GM21717 (cell line): ENCODE data around the gene IGSF5.

Experiments used
- ATAC-seq: cut with Tn5 transposase; IDR thresholded peaks from one replicate; pipeline ENCODE4 v1.9.1; 2021; ENCODE audit warnings: mild to moderate bottlenecking, moderate library complexity; ENCODE audit not compliant: unreplicated experiment

Gene IGSF5

DNA sequence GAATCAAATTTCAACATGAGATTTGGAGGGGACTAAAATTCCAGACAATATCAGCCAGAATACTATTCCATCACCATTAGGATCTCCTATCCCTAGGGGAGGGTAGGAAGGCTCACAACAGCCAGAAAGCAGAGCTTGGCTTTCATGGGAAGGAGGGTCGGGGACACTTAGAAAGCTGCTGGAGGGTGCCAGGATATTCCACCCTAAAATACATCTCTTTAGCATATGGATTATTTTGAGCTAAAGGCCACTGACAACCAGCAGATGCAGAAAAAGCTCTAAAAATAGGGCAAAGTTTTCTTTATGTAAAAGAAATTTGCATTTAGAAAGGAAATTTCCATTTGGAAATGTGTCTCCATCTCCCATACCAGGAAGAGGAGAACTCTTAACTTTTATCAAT lies 68.0 kb downstream of the IGSF5 start:
- ATAC-seq = no peak

DNA sequence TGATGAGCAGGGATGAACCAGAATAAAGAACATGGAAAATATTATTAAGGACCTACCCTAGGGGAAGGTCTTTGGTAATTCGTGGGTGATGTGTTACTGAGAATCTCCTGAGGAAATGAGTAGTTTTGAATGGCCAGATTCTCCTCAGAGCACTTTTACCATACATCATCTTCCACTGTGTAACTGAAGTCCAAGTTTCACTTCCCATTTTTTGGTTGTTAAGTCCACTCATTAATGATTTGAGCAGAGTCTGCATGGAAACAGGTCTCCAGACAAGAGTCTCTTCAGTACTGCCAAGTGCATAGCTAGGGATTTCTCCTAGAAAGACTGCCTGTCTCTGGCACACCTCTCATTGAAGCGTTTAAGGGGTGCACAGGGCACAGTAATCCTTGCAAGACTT lies 73.6 kb downstream of the IGSF5 start:
- no peak for ATAC-seq

DNA sequence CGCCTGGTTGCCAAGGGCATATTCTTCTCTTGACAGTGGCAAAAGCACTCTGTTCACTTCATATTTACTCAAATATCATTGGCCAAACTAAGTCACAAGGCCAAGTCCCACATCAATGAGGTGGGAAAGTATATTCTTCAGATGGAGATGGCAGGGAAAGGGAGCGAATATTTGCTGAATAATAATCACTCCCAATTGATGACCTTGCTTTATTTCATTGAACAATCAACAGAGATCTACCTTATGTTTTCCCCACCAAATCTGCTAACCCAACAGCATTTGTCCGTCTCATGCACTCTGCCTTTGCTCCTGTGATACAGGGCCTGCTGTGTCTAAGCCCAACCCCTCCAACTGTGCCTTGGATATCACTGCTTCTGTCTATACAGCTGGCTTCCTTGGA lies 77.1 kb downstream of the IGSF5 start:
- no peak for ATAC-seq

DNA sequence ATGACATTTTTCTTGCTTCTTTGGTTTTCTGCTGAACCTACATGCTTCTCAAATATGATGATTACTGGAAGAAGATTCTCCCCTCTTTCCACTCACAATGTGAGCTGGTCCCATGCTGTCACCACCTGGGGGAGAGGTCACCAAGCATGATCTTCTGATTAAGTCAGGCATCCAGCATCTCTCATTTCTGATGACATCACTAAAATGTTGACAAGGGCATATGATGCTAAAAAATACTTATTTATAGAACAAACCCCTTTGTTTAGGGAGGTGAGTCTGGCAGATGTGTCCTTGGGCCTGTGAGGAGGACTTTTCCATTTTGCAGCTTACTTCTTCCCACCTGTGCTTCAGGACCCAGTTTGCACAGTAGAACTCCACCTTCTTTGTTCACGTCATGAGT lies 80.3 kb downstream of the IGSF5 start:
- no peak for ATAC-seq

DNA sequence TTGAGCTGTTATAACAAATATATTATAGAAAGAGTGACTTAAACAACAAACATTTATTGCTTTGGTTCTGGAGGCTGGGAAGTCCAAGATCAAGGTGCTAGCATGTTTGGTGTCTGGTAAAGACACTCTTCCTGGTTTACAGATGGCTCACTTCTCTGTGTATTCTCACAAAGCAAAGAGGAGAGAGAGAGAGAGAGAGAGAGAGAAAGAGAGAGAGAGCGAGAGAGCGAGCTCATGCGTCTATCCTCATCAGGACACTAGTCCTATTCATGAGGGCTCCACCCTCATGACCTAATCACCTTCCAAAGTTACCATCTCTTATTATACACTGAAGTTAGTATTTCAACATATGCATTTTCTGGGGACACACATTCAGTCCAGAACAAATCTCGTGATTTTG lies 89.6 kb downstream of the IGSF5 start:
- ATAC-seq = no peak

DNA sequence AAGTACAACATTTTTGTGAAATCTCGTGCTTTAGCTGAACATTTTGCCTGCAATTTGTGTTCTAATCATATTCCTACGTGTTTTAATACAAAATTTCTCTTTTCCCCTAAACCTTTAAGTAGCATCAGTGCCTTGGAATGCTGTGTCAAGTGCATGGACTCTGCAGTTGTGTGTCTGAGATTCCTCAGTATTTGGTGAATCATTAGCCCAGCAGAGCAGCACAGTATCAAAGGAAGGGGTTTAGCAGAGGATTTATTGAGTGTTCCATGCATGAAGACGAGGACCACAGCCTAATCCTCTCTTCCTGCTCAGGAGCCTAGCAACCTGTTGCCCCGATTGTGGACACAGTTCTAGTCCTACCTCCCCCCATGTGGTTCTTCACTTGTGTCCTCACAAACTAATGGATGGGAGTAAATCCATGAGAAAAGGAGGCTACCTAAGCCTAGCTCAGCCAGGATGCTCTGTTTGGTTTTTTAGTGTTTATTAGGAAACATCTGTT lies 92.9 kb downstream of the IGSF5 start:
- ATAC-seq = no peak

DNA sequence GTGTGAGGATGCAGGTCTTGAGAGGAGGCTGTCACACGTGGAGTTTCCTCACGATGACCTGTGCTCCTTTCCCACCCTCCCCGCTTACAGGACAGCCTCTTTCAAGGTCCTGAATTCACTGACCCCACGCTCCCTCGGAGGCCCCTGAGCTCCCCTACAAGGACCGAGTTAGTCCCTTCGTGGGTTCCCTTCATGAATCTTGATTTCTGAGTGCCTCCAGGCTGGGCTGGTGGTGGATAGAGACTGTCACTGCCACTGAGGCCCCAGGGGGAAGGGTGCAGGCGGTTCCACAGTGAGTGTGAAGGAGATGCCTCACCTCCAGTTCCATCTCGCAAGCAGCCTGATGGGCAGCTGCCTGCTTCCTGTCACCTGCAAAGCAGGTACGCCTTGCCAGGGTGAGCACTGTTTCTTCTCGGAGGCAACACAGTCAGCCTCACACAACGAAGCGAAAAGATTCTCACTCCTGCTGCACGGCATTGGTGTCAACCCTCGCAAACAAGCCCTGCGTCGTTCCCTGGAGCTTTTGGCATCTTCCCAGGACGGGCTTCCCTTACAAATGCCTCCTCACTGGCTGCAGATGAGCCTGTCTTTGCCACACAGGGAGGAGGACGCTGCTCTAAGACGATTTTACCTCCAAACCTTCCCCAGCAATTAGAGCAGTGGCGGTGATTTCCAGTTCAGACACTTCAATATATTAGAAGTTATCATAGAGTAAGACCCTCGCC lies 95.6 kb downstream of the IGSF5 start:
- no peak for ATAC-seq

DNA sequence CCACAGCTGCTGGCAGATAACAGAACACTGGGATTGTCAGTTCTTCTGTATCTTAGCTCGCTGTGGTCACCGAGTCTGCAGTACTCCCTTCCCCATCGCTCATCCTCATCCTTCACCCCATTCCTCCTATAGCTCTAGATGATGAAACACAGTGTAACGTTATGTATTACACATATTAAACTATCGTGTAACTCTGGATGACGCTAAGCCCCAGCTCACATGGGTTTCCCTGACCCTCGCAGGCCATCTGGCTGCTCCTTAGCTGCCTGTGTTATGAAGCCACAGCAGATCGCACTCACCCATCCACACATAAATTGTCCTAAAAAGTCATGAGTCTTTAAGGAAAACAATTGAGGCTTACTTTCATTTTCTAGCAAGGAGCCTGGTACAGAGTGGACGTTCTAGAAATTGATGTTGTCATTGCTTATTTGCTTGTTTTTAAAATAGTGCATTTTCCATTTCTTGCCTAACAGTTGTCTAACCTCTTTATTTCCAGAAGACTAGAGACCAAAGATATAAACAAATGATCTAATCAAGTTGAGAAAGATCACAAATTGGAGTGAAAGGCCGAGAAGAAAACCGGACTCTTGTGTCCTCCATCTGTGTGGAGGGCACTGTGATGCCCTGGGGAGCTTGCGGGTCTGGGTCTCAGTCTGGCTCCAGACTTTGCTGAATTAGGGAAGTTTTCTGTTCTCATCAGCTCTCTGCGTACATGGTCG lies 97.9 kb downstream of the IGSF5 start:
- no peak for ATAC-seq

DNA sequence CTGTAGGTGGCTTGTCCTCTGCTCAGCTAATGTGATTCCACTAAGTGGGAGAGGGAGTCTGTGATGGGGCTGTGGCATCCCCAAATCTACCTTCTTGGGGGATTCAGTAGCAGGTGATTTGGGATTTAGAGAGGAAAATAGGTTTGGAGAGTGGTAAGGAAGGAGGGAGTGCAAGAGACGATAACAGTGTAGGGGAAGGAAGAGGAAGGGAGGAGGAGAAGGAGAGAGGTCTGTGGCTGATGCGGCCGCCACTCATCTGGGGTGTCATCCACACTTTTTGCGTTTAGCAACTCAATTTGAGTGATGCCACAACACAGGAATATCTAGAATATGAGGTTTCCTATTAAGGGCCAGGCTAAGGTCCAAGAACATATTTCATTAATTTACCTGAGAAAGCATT lies 98.5 kb downstream of the IGSF5 start:
- no peak for ATAC-seq

DNA sequence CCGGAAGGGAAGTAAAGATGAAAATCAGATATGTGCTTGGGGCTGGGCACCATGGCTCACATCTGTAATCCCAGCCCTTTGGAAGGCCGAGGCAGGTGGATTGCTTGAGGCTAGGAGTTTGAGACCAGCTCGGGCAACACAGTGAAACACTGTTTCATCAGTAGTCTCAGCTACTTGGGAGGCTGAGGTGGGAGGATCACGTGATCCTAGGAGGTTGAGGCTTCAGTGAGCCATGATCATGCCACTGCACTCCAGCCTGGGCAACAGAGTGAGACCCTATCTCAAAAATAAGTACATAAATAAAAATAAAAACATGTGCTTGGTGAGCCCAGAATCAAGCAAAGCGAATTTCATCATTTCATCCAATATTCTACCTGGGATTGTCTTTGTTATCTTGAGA lies 98.9 kb downstream of the IGSF5 start:
- no peak for ATAC-seq

DNA sequence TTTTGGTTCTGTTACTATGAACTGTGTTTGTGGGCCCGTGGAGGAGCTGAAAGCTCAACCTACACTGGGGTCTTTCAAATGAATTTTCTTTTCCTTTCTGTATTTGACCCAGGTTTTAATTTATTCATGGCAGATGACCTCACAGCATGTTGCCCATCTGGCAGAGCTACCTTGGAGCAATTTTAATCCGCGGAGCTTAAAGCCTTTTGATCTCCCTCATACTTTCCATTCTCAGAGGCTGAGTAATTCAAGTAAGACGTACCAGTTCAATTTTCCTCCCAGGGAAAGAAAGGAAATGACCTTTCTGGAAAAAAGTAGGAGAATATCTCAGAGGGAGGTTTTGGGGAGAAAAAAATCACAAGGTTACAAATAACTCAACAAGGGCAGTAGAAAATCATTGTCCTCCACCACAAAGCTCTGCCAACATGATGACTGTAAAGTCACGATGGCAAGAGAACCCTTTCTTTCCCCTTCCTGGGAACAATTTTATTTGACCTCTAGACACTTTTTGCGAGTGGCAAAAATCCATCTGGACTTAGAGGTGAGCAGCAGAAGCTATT lies 100.7 kb downstream of the IGSF5 start:
- ATAC-seq = no peak

DNA sequence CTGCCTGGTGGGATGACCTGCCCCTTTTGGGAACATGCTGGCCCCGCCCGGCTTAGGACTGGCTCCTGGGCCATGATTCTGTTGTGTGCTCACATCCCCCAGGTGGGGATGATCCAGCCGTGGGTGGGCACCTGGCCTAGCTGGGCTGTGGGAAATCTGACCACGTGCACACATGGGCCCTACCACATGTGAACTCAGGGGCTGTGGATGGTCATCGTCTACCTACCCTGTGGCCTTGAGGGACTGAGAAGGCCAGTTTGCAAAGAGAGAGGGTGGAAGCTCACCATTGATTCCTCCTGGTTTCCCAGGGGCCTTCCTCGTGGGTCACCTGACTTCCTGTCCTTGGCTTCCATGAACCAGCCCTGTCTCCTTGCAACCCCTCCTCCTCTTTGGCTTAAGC lies 102.9 kb downstream of the IGSF5 start:
- no peak for ATAC-seq

DNA sequence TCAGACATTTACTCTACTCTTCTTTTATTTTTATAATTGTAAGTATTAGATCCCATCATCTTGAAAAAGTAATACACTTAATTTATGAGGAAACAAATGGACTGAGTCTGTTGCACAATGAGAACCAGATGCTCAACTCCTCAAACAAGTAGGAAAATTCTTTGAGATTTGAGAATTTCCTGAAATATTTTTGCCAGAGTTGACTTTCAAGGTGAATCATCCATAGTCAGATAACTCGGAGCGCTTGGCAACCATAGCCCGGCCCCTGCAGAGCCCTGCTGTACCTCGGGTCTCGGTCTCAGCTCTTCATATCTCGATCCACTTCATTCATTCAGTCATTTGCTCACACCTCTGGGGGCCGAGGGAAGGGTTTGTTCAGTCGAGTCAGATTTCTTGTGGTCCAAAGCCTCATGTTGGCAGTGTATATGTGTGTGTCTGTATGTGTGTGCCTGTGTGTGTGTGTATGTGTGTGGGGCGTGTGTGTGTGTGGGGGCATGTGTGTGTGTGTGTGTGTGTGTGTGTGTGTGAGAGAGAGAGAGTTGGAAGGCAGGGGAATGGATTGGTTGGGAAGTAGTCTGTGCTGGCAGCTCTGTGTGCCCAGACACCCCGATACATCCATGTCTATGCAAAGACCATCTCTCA lies 104.2 kb downstream of the IGSF5 start:
- ATAC-seq = no peak

DNA sequence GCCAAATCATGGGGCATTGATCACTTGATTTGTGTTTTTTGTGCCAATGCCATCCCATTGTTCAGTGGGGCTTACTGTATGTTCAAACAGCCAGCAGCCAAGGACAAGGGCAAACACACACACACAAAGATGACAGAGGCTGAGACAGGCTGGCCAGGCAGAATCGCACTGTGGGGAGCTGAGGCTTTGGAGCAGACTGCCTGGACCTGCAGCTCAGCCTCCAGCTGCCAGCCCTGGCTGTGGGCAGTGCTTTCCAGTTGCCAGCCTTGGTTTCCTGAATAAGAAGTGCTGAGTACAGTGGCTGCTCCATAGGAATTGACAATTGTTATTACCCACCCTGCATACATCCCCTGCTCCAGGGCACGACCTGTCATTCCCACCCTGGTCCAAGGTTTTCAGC lies 105.3 kb downstream of the IGSF5 start:
- ATAC-seq = no peak

DNA sequence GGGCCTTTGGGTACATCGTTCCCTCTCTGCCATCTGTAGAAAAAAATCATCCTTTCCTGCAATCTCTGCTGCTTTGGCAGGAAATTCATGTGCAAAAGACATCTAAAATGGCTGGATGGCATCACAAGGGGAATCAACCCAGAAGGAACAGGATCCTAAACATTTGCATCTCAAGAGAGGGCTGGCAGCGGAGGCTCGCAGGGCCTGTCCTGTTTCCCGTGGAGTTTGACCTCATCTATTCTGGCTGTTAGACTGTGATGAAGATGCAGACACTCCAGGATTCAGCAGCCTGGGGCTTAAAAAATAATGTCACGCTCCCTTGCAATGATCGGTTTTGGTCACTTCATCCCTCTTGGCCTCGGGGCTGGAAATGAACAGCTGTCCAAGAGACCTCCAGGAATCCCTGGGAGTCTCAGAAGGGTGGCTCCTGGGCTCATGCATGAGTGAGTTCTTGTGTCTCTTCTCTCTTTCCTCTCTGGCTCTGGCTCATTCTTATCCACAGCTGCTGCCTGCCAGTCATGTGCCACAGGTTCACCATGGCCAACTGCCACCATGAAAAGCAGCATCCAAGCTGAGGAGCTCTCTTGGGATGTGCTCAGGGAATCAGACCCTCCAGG lies 106.1 kb downstream of the IGSF5 start:
- ATAC-seq = no peak
